ENCODE data around the gene FAM181B.

DNA sequence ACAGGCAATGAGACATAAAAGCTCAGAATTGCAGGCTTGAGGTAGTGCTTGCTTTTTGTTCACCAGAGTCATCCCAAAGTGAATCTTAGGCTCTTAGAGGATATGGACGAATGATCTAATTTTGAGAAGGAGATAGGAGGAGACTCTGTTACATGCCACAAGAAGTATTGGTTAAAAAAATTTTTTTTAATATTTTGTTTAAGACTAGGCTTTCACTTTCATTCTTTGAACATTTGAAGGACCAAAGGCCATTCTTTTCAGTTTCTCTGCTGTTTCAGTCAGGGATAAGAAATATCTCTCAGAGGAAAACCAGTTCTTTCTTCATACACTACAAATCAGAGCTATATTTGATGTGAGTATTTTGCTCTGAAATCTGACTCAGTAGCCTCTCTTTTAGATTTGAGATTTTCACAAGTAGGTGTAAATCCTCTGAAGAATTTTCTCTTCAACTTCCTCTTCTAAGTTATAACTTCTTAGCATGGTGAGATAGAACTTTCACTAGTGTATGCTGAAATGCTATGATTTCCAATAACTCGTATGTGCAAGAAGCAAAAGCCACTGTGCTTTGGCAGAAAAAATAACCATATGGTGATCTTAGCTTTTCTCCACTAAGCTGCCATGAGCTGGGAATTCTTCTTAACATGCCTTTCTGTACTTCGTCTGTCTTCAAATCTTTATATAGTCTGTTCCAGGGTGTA lies 24.1 kb upstream of the FAM181B start:
- TF ChIP-seq, protein P1, sequence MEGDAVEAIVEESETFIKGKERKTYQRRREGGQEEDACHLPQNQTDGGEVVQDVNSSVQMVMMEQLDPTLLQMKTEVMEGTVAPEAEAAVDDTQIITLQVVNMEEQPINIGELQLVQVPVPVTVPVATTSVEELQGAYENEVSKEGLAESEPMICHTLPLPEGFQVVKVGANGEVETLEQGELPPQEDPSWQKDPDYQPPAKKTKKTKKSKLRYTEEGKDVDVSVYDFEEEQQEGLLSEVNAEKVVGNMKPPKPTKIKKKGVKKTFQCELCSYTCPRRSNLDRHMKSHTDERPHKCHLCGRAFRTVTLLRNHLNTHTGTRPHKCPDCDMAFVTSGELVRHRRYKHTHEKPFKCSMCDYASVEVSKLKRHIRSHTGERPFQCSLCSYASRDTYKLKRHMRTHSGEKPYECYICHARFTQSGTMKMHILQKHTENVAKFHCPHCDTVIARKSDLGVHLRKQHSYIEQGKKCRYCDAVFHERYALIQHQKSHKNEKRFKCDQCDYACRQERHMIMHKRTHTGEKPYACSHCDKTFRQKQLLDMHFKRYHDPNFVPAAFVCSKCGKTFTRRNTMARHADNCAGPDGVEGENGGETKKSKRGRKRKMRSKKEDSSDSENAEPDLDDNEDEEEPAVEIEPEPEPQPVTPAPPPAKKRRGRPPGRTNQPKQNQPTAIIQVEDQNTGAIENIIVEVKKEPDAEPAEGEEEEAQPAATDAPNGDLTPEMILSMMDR (IDR thresholded peaks at IDR 0.05): no peak
- no peak for TF ChIP-seq EZH2 (IDR thresholded peaks at IDR 0.05; ENCODE audit: borderline replicate concordance, insufficient read depth, low read depth, low read length, poor library complexity, severe bottlenecking)

Measured in B cell (primary cell).